Heart left ventricle (tissue), 13 donors: ENCODE measurements around the gene UVRAG.

Experiments
- CTCF ChIP-seq, 12 donors: fragments of 200-600 bp; sonication (generic) in 4 of 12; IDR thresholded peaks; one replicate each; pipeline versions ENCODE4 v1.5.0 to v1.8.0; 2018 to 2022; ENCODE audit warnings: antibody characterized with exemption in 12 of 12, mild to moderate bottlenecking in 5 of 12
- POLR2A ChIP-seq, 2 donors: fragments of 450-650 bp; IDR thresholded peaks; one replicate each; pipeline ENCODE4 v1.6.1; 2017; ENCODE audit warnings: antibody characterized with exemption in 2 of 2, mild to moderate bottlenecking in 2 of 2, moderate library complexity in 2 of 2
- donor health status: ischemic (EF 13 %, LVEDD 7.1; RV severe dilation, severe dysfunction).
- donor health status: DM: no; HTN: yes; CAD: no.
- donor health status: DM: no; HTN: no; CAD: no.
- donor health status: ischemic (EF 25% LVEDD 6.9; RV normal size, moderate dysfunction).
- donor health status: ischemic (EF 25% LVEDD 5.7; RV mildly dilated, moderate dysfunction).
- donor health status: ischemic (EF 35%, LVEDD 5.7; RV mildly dilated, moderate dysfunction).
- donor health status: nonischemic (EF 11% LVEDD 7.7; RV severe dilation, severe dysfunction).
- donor health status: DM: yes; HTN: yes; CAD: no.
- donor health status: PGD.
- donor health status: ischemic (EF 29% LVEDD 5.4; RV normal size, mild dysfunction).
- donor health status: nonischemic (EF 23%, LVEDD 6.1; RV moderate dilation, normal function).

GRCh38 chr11:76155500-76156227 is 340.7 kb downstream of the UVRAG start:
- TF ChIP-seq CTCF (IDR thresholded peaks at IDR 0.05) (no peak), POLR2A (IDR thresholded peaks at IDR 0.05) (no peak)
